Stimulated activated CD8-positive, alpha-beta memory T cell treated with anti-CD3 and anti-CD28 coated beads, Interleukin-2, amount 100 ng/mL, for 48 hours (primary cell): Measurements from ENCODE around the gene CLPTM1L.
A peak's percentile ranks its signal among the peaks of the same experiment; 100 is the strongest.

Source experiments
- DNase-seq, 2 donors: peaks; one replicate each; pipeline ENCODE4 v3.0.0-alpha.2; 2020; ENCODE audit warnings: low read depth in 2 of 2

The CLPTM1L gene

GRCh38 chr5:1344975-1345838, at the start of gene CLPTM1L:
Gene CLPTM1L (minus strand): TSS chr5:1345099. CDS start chr5:1344841, 258 bp downstream.
- peak; percentile 77 to 86 for DNase-seq

GRCh38 chr5:1393571-1394501, 48.9 kb upstream of the CLPTM1L start:
- DNase-seq, result no peak

GRCh38 chr5:1392801-1393565, 48.1 kb upstream of the CLPTM1L start:
- DNase-seq, result no peak

- no peak for DNase-seq
Measured at GRCh38 chr5:1392261-1392660, 47.4 kb upstream of the CLPTM1L start.

GRCh38 chr5:1391691-1392090, 46.8 kb upstream of the CLPTM1L start:
- no peak for DNase-seq

- no peak for DNase-seq
Measured at GRCh38 chr5:1390861-1391600, 46.1 kb upstream of the CLPTM1L start.

GRCh38 chr5:1390333-1390732, 45.4 kb upstream of the CLPTM1L start:
- no peak for DNase-seq

GRCh38 chr5:1388383-1388967, 43.6 kb upstream of the CLPTM1L start:
- no peak for DNase-seq

GRCh38 chr5:1387876-1388275, 43.0 kb upstream of the CLPTM1L start:
- DNase-seq, result no peak

GRCh38 chr5:1387059-1387755, 42.3 kb upstream of the CLPTM1L start:
- DNase-seq, result no peak

GRCh38 chr5:1386274-1386717, 41.4 kb upstream of the CLPTM1L start:
- peak; percentile 20 to 44 for DNase-seq

- peak; percentile 79 to 83 for DNase-seq
Measured at GRCh38 chr5:1385395-1386273, 40.7 kb upstream of the CLPTM1L start.

GRCh38 chr5:1384521-1384920, 39.6 kb upstream of the CLPTM1L start:
- no peak for DNase-seq

GRCh38 chr5:1383886-1384401, 39.0 kb upstream of the CLPTM1L start:
- no peak for DNase-seq

GRCh38 chr5:1383344-1383743, 38.4 kb upstream of the CLPTM1L start:
- DNase-seq, result no peak

GRCh38 chr5:1382248-1382700, 37.4 kb upstream of the CLPTM1L start:
- DNase-seq, result no peak

GRCh38 chr5:1381370-1382247, 36.7 kb upstream of the CLPTM1L start:
- DNase-seq, result no peak

- DNase-seq, result no peak
Measured at GRCh38 chr5:1380910-1381309, 36.0 kb upstream of the CLPTM1L start.
